Activated CD4-positive, alpha-beta memory T cell treated with anti-CD3 and anti-CD28 coated beads, Interleukin-2, amount 10 ng/mL, durations not matched to agents 7 days and 5 days (primary cell): ENCODE results near the gene RFFL. TPM values are rescaled to one million over a fixed set of nuclear protein-coding genes. Genes with fewer than 3 reads are reported as not detected.

ENCODE experiments used
- CTCF ChIA-PET: fragments of 350-600 bp; sonication (Branson Sonifier 250); formaldehyde crosslinking; loops from one replicate; lab custom pipeline; 2021; ENCODE audit warnings: antibody characterized with exemption, inconsistent platforms; lab: Charles Lee
- POLR2A ChIA-PET: fragments of 350-600 bp; sonication (Branson Sonifier 250); formaldehyde crosslinking; loops from one replicate; lab custom pipeline; 2021; ENCODE audit warnings: antibody characterized with exemption; lab: Charles Lee
- DNase-seq: peaks from one replicate; pipeline ENCODE4 v3.0.0-alpha.2; 2020
- H3K27ac Mint-ChIP-seq: one replicate; pipeline ENCODE4 v1.8.0; 2021; ENCODE audit warnings: mild to moderate bottlenecking, mixed read lengths
- H3K27me3 Mint-ChIP-seq: one replicate; pipeline ENCODE4 v1.8.0; 2021; ENCODE audit warnings: mixed read lengths
- H3K36me3 Mint-ChIP-seq: one replicate; pipeline ENCODE4 v1.8.0; 2021; ENCODE audit warnings: low read depth, mixed read lengths
- H3K4me1 Mint-ChIP-seq: one replicate; pipeline ENCODE4 v1.8.0; 2021; ENCODE audit warnings: mixed read lengths
- H3K4me3 Mint-ChIP-seq: one replicate; pipeline ENCODE4 v1.8.0; 2021; ENCODE audit warnings: mild to moderate bottlenecking, mixed read lengths
- H3K9me3 Mint-ChIP-seq: one replicate; pipeline ENCODE4 v1.8.0; 2021; ENCODE audit warnings: mixed read lengths
- total RNA-seq, 2 experiments: library from RNA; stranded (reverse); gene quantifications; one replicate each; pipeline ENCODE4 v1.2.3, GENCODE V29; 2021

The RFFL gene
- total RNA-seq, 2 experiments from 2014 or later, result 47.3 to 53.9 TPM

DNA sequence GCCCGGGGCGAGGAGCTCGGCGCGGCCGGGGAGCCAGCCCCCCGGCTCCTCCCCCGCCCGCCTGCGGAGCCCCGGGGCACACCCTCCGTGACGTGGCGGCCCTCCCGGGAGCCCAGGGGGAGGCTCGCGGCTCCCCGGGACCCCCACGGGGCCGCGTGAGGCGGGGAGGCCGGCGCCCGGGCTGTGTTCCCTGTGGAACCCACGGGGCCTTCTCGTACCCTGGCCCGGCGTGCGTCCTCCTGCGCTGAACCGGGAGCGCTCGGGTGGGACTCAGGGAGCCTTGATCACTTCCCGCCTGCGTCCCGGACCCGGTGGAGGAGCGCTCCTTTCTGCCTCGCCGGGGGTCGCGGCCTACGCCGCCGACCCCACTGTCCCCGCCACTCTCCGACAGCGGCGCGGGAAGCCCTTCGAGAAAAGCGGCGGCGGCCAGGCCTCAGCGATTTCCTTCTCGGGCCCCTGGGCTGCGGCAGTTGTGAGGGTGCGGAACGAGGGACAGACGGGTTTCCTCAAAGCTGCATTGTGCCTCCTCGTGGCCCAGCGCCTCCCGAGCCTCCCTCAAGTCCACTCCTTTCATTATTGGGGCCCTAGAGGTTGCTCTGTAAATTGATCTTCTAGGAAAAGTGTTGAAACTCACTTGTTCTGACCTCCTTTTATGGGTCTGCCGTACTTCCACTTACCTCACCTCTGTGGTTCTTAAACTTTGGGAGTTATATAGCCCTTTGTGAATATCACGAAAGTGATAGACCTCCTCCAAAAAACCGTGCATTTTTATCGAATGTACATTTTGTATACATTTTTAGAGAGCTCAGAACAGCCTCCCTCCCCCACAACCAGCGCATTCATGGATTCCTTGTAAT lies 82.6 kb downstream of the RFFL start:
- Mint-ChIP-seq H3K36me3 (peaks cover 4% of the 10 kb centered on the region), H3K4me3 (peak overlapping the region; percentile 79), H3K27me3 (no peaks in the 10 kb centered on the region), H3K9me3 (no peaks in the 10 kb centered on the region), H3K4me1 (peaks cover 54% of the 10 kb centered on the region), H3K27ac (peak overlapping the region; percentile 93)
- POLR2A ChIA-PET, result interaction anchor here (0.6 to 5.2 kb wide), 28 partner anchors 9 to 556 kb away, joined by 3 to 33 read pairs (median 5); partner anchors contain the start of genes CCT6B, RAD51D, RFFL and ZNF830
- peak; percentile 81 for DNase-seq
- CTCF ChIA-PET, result interaction anchor here (0.8 to 3.9 kb wide), 10 partner anchors 10 to 438 kb away, joined by 3 to 18 read pairs (median 4); partner anchors contain the start of genes CCT6B, RAD51D and ZNF830

DNA sequence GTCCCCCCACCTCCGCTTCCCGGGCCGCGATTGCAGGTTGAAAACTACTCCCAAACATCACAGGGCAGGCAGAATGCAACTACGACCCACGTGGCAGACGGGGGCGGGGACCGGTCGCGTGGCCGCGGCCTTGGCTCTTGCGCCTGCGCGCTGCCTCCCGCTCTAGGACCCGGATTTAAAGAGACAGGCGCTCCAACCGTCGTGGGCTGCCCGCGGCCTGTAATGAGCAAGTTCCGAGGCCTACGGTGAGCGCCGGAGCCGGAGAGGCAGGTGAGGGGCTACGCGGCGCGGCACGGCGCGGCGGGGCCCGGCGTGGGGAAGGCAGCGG lies 83.2 kb downstream of the RFFL start, which contains the start of gene LIG3:
LIG3 (plus strand) TSS at position 160 of the 328 bp plus-strand sequence. CDS start 2,494 bp downstream, outside the sequence.
- ChIA-PET CTCF (interaction anchor here (0.9 to 3.9 kb wide), 5 partner anchors 9 to 438 kb away, joined by 3 to 18 read pairs (median 3); partner anchors contain the start of gene RAD51D), POLR2A (interaction anchor here (0.9 to 5.2 kb wide), 22 partner anchors 8 to 556 kb away, joined by 3 to 33 read pairs (median 6); partner anchors contain the start of genes CCT6B, RAD51D, RFFL and ZNF830)
- peaks cover 58% of the 10 kb centered on the region for H3K4me1 Mint-ChIP-seq
- peak within 1 kb of the TSS; percentile 93 for H3K27ac Mint-ChIP-seq
- H3K4me3 Mint-ChIP-seq, result peak within 1 kb of the TSS; percentile 79
- peak; percentile 94 for DNase-seq
- H3K36me3 Mint-ChIP-seq, result peaks cover 2% of the 10 kb centered on the region
- H3K9me3 Mint-ChIP-seq, result no peaks in the 10 kb centered on the region
- no peaks in the 10 kb centered on the region for H3K27me3 Mint-ChIP-seq

GRCh38 chr17:34979650-34980352 lies 83.7 kb downstream of the RFFL start:
- H3K36me3 Mint-ChIP-seq, result no peaks in the 10 kb centered on the region
- DNase-seq, result no peak
- H3K27me3 Mint-ChIP-seq, result no peaks in the 10 kb centered on the region
- peaks cover 60% of the 10 kb centered on the region for H3K4me1 Mint-ChIP-seq
- peak overlapping the region; percentile 79 for H3K4me3 Mint-ChIP-seq
- peak overlapping the region; percentile 89 for H3K27ac Mint-ChIP-seq
- ChIA-PET CTCF (interaction anchor here (0.9 to 3.9 kb wide), 5 partner anchors 8 to 140 kb away, joined by 3 to 18 read pairs (median 4); partner anchors contain the start of genes RAD51D and RFFL), POLR2A (interaction anchor here (0.9 to 5.2 kb wide), 21 partner anchors 8 to 557 kb away, joined by 3 to 33 read pairs (median 6); partner anchors contain the start of genes CCT6B, RAD51D, RFFL and ZNF830)
- H3K9me3 Mint-ChIP-seq, result no peaks in the 10 kb centered on the region

DNA sequence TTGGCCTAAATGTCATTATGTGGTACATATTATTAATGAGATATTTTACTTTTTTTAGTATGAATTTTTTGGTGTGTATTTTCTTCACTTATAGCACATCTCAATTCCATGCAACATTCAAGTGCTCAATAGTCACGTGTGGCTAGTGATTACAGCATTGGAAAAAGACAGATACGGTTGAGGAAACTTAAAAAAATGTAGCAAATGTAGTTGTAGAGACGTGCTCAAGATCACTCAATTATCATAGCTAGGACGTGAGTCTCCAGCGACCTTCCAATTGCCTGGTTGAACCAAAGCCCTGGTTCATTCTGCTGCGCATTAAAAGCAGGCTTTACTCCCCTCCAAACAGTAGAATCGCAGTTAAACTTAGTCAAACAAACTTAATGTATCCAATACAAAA lies 84.4 kb downstream of the RFFL start:
- DNase-seq, result no peak
- Mint-ChIP-seq H3K4me3 (no peak overlapping the region), H3K4me1 (peaks cover 63% of the 10 kb centered on the region), H3K9me3 (no peaks in the 10 kb centered on the region), H3K27ac (no peak overlapping the region), H3K27me3 (no peaks in the 10 kb centered on the region), H3K36me3 (no peaks in the 10 kb centered on the region)
- ChIA-PET CTCF (interaction anchor here (1.6 to 3.9 kb wide), 2 partner anchors 84 to 140 kb away, joined by 4 to 18 read pairs; partner anchors contain the start of genes RAD51D and RFFL), POLR2A (interaction anchor here (1.3 to 5.2 kb wide), 7 partner anchors 11 to 117 kb away, joined by 5 to 33 read pairs (median 17); partner anchors contain the start of genes CCT6B, RFFL and ZNF830)

GRCh38 chr17:34974794-34975785 lies 88.4 kb downstream of the RFFL start:
- peak; percentile 26 for DNase-seq
- no peaks in the 10 kb centered on the region for H3K36me3 Mint-ChIP-seq
- H3K9me3 Mint-ChIP-seq, result no peaks in the 10 kb centered on the region
- CTCF ChIA-PET, result interaction anchor here (0.8 to 2.1 kb wide), 8 partner anchors 16 to 613 kb away, joined by 3 to 15 read pairs (median 4); partner anchors contain the start of gene RAD51D
- POLR2A ChIA-PET, result interaction anchor here (0.8 to 5.2 kb wide), 12 partner anchors 8 to 166 kb away, joined by 3 to 56 read pairs (median 6); partner anchors contain the start of genes CCT6B, RAD51D, RFFL and ZNF830
- peaks cover 46% of the 10 kb centered on the region for H3K4me1 Mint-ChIP-seq
- H3K27ac Mint-ChIP-seq, result peak overlapping the region; percentile 80
- H3K27me3 Mint-ChIP-seq, result no peaks in the 10 kb centered on the region
- peak overlapping the region; percentile 21 for H3K4me3 Mint-ChIP-seq

- POLR2A ChIA-PET, result interaction anchor here (0.9 to 5.2 kb wide), 10 partner anchors 9 to 167 kb away, joined by 3 to 56 read pairs (median 6); partner anchors contain the start of genes CCT6B, RAD51D, RFFL and ZNF830
- DNase-seq, result no peak
- Mint-ChIP-seq H3K27me3 (no peaks in the 10 kb centered on the region), H3K4me3 (no peak overlapping the region), H3K36me3 (no peaks in the 10 kb centered on the region), H3K4me1 (peaks cover 37% of the 10 kb centered on the region), H3K9me3 (no peaks in the 10 kb centered on the region), H3K27ac (peak overlapping the region; percentile 80)
- CTCF ChIA-PET, result interaction anchor here (0.9 to 2.1 kb wide), 8 partner anchors 13 to 612 kb away, joined by 3 to 15 read pairs (median 4); partner anchors contain the start of genes CCT6B, RAD51D and ZNF830
These were observed 89.3 kb downstream of the RFFL start for GRCh38 chr17:34974179-34974578.

DNA sequence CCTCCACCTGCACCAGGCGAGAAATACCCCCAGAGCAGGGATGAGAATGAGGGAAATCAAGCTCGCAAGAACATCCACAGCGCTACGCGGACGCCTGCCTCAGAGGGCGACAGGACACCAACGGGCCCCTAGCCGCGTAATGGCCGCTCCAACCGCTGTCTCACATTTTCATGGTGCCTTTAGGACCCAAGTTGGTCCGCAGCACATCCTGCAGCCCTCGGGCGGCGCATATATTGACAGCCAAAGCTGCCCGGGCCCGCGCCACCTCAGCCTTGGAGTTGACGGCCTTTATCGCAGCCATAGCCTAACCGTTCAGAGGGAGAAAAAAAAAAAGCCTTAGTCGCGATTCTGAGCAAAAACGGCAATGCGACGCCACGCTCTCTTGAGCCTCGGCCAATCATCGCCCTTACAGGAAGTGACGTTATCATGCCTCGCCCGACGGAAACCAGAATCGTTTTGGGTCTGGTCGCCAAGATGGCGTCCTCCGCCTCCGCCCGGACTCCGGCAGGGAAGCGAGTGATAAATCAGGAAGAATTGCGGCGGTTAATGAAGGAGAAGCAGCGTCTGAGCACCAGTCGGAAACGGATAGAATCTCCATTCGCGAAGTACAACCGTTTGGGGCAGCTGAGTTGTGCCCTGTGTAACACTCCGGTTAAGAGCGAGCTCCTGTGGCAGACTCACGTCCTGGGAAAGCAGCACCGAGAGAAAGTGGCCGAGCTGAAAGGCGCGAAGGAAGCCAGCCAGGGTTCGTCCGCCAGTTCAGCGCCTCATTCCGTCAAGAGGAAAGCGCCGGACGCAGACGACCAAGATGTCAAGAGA lies 102.2 kb downstream of the RFFL start, which contains the start of the genes CCT6B and ZNF830:
CCT6B (minus strand) TSS at position 368 of the 819 bp plus-strand sequence; CDS start at position 301, 67 bp downstream.
ZNF830 (plus strand) TSS at position 448 of the 819 bp plus-strand sequence; CDS start at position 475, 27 bp downstream.
- ChIA-PET CTCF (interaction anchor here (0.6 to 1.1 kb wide), 3 partner anchors 13 to 500 kb away, joined by 3 to 7 read pairs (median 4); no protein-coding TSS in a partner anchor), POLR2A (interaction anchor here (0.6 to 2.0 kb wide), 24 partner anchors 8 to 472 kb away, joined by 3 to 56 read pairs (median 3); partner anchors contain the start of genes LIG3, NLE1, RAD51D and RFFL)
- Mint-ChIP-seq H3K27me3 (peaks cover 5% of the 10 kb centered on the region), H3K9me3 (no peaks in the 10 kb centered on the region), H3K4me1 (peaks cover 31% of the 10 kb centered on the region), H3K27ac (peak within 1 kb of the TSS; percentile 97), H3K4me3 (peak within 1 kb of the TSS; percentile 98), H3K36me3 (peaks cover 27% of the 10 kb centered on the region)
- DNase-seq, result peak; percentile 93

DNA sequence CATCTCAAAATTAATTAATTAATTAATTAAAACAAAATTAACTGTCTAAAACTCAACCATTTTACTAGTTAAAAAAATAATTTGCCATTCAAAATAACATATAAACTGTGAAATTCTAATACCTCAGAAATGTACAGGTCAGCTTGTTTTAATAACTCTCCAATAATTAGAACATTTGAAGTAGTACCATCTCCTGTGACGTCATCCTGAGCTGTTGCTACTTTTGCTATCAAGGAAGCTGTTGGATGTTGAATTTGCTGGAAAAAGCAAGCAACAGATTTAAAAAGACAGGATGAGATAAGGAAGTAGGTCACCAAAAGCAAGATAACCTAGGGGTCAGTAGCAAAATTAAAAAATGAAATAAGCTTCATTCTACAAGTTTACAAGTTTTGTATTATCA lies 105.1 kb downstream of the RFFL start:
- no peaks in the 10 kb centered on the region for H3K9me3 Mint-ChIP-seq
- CTCF ChIA-PET, result interaction anchor here (0.8 to 1.6 kb wide), 3 partner anchors 23 to 162 kb away, joined by 4 to 5 read pairs (median 4); partner anchors contain the start of gene RAD51D

More for the DNA sequence above, 105.1 kb downstream of the RFFL start:
- Mint-ChIP-seq H3K36me3 (peaks cover 13% of the 10 kb centered on the region), H3K4me3 (no peak overlapping the region), H3K27ac (no peak overlapping the region), H3K27me3 (peaks cover 8% of the 10 kb centered on the region), H3K4me1 (peaks cover 26% of the 10 kb centered on the region)
- DNase-seq, result no peak
- POLR2A ChIA-PET, result no interaction called here
